Measurements from ENCODE around the gene GPR160.

GRCh38 chr3:170081079-170081741 lies 43.4 kb downstream of the GPR160 start:
- TF ChIP-seq CTCF (IDR thresholded peaks at IDR 0.05), result no peak
- no peak for TF ChIP-seq POLR2A (IDR thresholded peaks at IDR 0.05)

All from tibial nerve (tissue), 3 donors.